Smooth muscle cell of the brain vasculature (primary cell): ENCODE data around the gene YOD1.
"Not testable (repeated sequence)": the region's sequence is repeated elsewhere in the genome, so short reads cannot be mapped to it uniquely, and the experiment has no call there.

Experiments
- DNase-seq: peaks from one replicate; pipeline ENCODE4 v3.0.0-alpha.2; 2012; ENCODE audit warnings: low read depth, low spot score

YOD1 gene

DNA sequence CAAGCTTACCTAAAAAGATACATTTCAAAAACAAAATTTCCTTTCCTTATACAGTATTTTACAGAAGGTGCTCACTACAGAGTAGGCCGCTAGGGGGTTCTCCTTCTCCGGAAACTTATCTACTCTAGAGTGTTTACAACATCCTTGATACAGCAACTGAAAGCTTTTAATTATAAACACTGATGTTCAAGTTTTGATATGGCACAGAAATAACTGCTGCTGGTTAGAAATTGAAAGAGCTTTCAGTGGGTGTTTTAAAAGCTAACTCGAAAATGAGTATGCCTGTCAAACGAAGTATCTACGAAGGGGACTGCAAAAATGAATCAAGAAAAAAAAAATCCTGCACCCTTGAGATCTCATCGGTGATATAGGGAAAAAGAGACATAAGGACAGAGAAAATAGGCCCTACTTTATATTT, 1.0 kb downstream of the YOD1 start:
- no peak for DNase-seq

DNA sequence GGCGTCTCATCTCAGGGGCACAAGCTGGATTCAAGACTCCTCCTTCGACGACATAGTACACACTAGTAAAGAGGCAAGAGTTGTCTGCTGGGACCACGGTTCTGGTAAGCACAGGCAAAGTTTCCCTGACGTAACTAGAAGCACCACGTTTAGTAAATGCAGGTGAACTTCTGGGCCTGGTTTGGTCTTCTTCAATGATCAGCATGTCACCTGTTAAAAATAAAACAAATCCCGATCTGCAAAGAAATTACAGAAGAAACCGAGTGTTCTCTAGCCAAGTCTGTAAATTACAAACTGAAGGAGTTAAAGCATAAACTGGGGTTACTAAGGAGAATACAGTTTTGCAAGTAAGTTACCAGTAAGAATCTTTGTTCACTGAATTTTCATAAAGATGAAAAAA, 1.5 kb downstream of the YOD1 start:
- no peak for DNase-seq

- DNase-seq, result no peak
Measured at GRCh38 chr1:207049054-207049453, 2.0 kb downstream of the YOD1 start.

- DNase-seq, result no peak
Measured at GRCh38 chr1:207048041-207048440, 3.0 kb downstream of the YOD1 start.

- DNase-seq, result no peak
Measured at GRCh38 chr1:207047505-207047904, 3.5 kb downstream of the YOD1 start.

DNA sequence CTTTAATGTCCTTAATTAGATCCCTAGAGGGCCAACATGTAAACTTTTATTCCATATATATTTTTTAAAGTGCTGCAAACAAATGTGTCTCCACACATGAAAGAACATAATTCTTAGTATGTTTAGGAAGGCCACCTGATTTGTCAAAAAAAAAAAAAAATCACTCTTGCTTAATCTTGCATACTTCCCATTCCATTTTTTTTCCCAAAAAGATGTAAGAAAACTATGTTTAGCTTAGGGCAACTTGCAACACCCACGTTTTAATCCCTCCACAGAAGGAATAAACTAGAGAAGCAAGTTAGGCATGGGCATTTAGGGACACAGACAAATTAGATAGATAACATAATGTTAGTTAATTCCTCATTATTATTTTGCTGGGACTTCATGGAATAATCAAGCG, 5.6 kb downstream of the YOD1 start:
- no peak for DNase-seq

- not testable (repeated sequence) for DNase-seq
Measured at GRCh38 chr1:207041397-207041796, 9.6 kb downstream of the YOD1 start.

GRCh38 chr1:207040181-207040533, 10.9 kb downstream of the YOD1 start:
- no peak for DNase-seq

DNA sequence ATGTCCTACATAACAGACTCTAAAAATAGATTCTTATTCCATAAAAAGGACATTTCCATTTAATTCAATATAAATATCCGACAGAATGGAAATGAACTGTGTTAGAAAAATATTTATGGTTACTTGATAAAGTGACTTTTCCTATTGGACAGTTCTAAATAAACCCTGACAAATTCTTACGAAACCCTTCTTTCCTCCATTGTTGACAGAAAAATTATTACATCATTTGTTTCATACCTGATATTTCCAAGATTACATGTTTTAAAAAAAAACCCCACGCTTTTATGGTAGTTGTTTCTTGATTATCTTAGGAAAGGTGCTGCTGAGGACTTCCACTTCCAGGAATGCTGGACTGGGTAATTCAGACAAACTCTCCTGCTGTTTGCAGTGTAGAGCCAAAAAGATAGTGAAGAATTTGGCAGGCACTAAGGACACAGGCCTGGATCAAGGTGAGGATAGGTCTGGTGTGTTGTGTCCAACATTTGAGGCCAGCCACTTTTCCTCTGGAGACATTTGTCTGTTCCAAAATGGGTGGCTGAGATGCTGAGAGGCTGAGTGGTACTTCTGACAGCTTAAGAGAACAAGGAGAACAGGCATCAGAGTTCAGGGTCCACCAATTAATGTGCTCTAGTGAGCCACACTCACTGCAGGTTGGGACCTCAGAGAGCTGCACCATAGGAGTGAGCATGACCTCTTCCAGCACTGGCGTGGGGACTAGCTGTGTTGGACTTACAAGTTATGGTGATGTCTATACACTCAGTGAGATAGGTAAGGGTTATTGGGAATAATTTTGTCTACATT, 11.4 kb downstream of the YOD1 start:
- no peak for DNase-seq

- DNase-seq, result no peak
Measured at GRCh38 chr1:207036865-207037264, 14.1 kb downstream of the YOD1 start.

DNA sequence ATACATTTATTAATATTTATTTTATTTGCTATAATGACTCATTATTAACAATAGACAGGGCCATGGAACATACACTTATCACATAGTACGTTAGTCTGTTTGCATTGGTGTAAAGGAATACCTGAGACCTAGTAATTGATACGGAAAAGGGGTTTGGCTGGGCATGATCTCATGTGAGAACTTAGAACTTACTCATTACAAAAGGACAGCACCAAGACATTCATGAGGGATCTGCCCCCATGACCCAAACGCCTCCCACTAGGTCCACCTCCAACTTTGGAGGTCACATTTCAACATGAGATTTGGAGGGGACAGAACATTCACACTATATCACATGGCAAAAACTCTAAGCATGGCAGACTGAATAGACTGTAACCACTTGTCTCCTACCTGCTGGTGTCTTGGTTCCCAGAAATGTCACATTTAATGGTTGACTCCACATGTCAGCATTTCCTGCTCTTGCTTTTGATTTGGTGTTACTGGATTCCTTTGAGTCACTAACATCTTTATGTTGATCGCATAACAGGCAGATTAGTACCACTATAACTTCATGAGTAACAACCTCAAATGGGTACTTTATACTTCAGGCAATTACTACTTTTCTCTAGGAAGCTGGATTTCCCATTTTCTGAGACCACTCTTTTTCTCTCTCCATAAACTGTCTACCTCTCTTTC, 15.0 kb downstream of the YOD1 start:
- DNase-seq, result no peak

DNA sequence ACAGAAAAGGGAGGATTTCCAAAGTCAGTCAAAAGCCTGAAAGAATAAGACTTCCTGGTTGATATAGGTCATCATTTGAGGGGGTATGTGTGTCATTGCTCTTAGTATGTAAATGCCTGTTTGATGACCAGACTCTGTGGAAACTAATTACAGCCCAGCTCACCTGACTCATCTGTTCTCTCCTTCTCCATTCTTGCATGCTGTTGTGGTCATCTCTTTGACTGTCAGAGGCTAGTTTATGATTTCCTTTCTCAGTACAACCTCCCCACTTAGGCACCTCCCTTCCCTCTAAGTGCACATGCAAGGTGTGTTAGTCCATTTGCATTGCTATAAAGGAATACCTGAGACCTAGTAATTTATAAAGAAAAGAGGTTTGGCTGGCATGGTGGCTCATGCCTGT, 16.0 kb downstream of the YOD1 start:
- no peak for DNase-seq

DNA sequence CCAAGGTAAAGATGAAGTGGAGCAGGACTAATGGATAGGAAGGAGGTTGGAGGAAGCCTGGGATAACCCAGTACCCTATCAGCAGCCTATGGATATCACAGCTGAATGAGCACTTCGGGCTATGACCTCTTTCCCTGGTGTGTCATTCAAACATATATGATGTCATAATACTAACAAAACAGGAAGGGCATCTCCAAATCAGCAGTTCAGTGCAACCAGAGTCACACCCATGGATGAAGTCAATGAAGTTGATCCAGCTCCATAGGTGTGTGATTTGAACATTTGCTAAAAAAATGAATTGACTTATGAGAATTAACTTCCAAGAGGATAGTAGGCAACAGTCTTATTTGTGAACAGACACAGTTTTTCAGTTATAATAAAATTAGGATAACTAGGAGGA, 16.8 kb downstream of the YOD1 start:
- no peak for DNase-seq

GRCh38 chr1:207033302-207033701, 17.7 kb downstream of the YOD1 start:
- no peak for DNase-seq

DNA sequence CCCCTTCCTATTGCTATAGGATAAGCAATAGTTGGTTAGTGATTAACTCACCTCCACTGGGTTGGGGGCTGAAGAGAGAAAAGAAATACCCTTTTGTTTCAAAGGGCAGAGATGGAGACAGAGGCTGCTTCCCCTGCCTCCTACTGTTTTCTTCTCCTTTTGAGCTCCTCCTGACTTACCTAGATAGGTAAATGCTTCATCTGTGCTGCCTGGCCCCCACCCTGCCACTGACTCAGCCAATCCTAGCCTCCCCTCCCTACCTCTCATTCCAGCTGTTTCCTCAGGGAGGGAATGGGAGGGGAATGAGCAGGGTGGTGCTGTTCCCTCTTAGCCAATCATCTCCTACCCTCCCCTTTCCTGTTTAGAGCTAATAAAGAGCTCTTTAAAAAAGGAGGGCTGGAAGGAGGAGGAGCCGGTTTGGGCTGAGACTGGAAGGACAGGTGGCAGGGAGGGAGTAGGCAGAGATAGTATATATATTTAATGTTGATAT, 18.4 kb downstream of the YOD1 start, which contains the start of gene C1orf116:
TSS of gene C1orf116 (minus strand) at position 229 of the 490 bp plus-strand sequence. CDS start 5,158 bp downstream, outside the sequence.
- DNase-seq, result no peak

- no peak for DNase-seq
Measured at GRCh38 chr1:207031632-207032264, 19.3 kb downstream of the YOD1 start.

- DNase-seq, result no peak
Measured at GRCh38 chr1:207031016-207031415, 20.0 kb downstream of the YOD1 start.

DNA sequence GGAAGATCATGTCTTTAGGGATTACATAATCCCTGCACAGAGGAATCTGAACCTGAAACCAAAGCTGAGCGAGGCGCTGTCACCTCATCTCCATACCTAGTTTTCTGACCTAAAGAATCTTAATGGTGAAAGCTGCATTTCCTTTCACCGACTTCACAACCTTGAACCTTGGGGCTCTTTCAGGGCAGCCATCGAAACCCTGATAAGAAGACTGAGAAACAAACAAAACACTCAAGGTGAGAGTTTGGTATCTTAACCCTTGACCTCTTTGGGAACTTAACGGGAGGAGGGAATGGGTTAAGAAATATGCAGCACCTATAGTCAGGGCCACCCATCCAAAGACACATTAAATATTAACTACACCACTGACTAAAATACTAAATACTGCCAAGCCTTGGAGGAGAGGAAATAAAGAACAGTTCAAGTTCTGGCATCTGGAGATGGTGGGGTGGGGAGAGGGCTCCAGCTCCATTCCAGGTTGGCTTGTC, 20.4 kb downstream of the YOD1 start:
- DNase-seq, result no peak

- no peak for DNase-seq
Measured at GRCh38 chr1:207029701-207030521, 21.1 kb downstream of the YOD1 start.

DNA sequence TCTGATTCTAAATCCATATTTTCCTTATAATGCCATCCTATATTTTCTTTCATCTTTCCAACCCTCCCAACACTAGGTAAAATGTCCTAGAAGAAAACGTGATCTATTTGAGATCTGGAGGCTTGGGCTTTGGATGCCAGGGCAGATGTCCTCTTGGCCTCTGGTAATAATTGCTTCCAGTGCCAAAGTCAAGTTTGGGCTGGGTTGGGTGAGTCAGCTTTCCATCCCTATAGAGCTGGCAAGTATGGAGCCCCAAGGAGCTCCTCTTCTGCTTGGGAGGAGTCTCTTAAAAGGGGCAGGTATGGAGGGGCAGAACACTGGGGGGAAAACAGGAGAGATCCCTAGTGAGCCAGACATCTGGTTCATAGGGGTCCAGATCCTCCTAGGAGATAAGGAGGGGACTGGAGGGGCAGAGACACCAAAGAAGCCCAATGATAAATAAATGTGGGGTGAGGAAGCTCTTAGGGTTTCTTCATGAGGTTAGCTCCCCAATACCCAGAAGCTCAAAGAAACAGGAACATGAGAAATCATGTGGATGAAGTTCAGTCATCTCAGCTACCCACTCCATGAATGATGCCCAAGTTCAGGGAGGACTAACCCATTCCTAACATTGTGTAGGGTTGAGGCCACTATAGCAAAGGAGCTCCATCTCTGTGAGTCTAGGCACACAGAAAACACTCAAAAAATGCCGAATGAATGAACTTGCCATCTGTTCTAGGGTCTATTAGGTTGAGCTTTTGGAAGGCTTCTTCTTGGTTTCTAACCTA, 21.9 kb downstream of the YOD1 start:
- DNase-seq, result no peak

GRCh38 chr1:207027921-207028320, 23.1 kb downstream of the YOD1 start:
- no peak for DNase-seq
